Peyer's patch (tissue), 4 donors: ENCODE data around the gene SCGB3A1.

Source experiments
- CTCF ChIP-seq, 6 experiments: fragments of 450-650 bp in 4 of 6; fragments of 200-600 bp in 2 of 6; sonication (generic) in 1 of 6; IDR thresholded peaks; one replicate each; pipeline ENCODE4 v1.5.1; 2017 to 2019; ENCODE audit warnings: antibody characterized with exemption in 6 of 6, mild to moderate bottlenecking in 3 of 6, moderate library complexity in 1 of 6
- POLR2A ChIP-seq, 2 donors: fragments of 450-650 bp; IDR thresholded peaks; one replicate each; pipeline ENCODE4 v1.5.1; 2017; ENCODE audit warnings: antibody characterized with exemption in 2 of 2, mild to moderate bottlenecking in 2 of 2, moderate library complexity in 2 of 2

- no peak for TF ChIP-seq CTCF (IDR thresholded peaks at IDR 0.05)
- no peak for TF ChIP-seq POLR2A (IDR thresholded peaks at IDR 0.05)
Measured at GRCh38 chr5:180601591-180602480, 10.5 kb upstream of the SCGB3A1 start.
